Measurements from ENCODE around the gene RPIA. TPM values are rescaled to one million over a fixed set of nuclear protein-coding genes. Genes with fewer than 3 reads are reported as not detected.
"Not testable (repeated sequence)": the region's sequence is repeated elsewhere in the genome, so short reads cannot be mapped to it uniquely, and the experiment has no call there.

Gene RPIA
- total and polyA plus RNA-seq, 4 donors: 16.8 to 25.3 (median 18.4) TPM

DNA sequence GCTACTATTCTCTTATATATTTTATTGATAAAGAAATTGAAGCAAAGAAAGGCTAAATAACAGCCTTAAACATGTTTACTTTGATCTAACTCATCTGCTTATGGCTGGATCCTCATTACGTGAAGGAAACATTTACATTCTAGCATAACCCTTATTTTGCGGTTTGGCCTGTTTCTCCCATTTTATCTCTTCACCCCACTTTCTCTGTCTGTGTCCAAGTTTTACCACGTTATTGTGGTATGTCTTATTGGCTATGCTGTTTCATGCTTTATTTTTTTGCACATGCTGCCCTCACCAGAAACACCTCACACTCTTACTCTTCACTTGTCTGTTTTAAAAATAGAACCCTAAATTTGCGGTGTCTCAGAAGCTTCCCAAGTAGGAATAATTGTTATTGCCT lies 78.5 kb downstream of the RPIA start:
- ATAC-seq (ENCODE audit: insufficient read depth, low FRiP score) (no peak), DNase-seq (no peak)
- no peak overlapping the region for H3K9ac ChIP-seq (ENCODE audit: insufficient read depth in 1 of 2, low read length in 2 of 2)
- peaks cover 0 to 9% (median under 1%) of the 10 kb centered on the region in 5 donors for H3K4me1 ChIP-seq (ENCODE audit: control insufficient read depth in 5 of 5, insufficient read depth in 5 of 5, low read length in 5 of 5)
- 77% methylated on average over 4 of the region's 4 CpGs for WGBS, 2 donors
- H3K36me3 ChIP-seq (ENCODE audit: control insufficient read depth in 4 of 4, insufficient read depth in 4 of 4, low read length in 4 of 4): no peaks in the 10 kb centered on the region
- TF ChIP-seq, protein P1, sequence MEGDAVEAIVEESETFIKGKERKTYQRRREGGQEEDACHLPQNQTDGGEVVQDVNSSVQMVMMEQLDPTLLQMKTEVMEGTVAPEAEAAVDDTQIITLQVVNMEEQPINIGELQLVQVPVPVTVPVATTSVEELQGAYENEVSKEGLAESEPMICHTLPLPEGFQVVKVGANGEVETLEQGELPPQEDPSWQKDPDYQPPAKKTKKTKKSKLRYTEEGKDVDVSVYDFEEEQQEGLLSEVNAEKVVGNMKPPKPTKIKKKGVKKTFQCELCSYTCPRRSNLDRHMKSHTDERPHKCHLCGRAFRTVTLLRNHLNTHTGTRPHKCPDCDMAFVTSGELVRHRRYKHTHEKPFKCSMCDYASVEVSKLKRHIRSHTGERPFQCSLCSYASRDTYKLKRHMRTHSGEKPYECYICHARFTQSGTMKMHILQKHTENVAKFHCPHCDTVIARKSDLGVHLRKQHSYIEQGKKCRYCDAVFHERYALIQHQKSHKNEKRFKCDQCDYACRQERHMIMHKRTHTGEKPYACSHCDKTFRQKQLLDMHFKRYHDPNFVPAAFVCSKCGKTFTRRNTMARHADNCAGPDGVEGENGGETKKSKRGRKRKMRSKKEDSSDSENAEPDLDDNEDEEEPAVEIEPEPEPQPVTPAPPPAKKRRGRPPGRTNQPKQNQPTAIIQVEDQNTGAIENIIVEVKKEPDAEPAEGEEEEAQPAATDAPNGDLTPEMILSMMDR (IDR thresholded peaks at IDR 0.05; ENCODE audit: control extremely low read depth, extremely low read depth): no peak
- H3K27me3 ChIP-seq (ENCODE audit: control insufficient read depth in 3 of 3, insufficient read depth in 3 of 3, low read length in 2 of 3): peaks cover 0 to 5% (median 0%) of the 10 kb centered on the region in 3 donors
- no peak overlapping the region for H3K27ac ChIP-seq (ENCODE audit: low read depth in 1 of 2, low read length in 1 of 2)
- peaks cover 0 to 6% (median 1%) of the 10 kb centered on the region in 4 donors for H3K9me3 ChIP-seq (ENCODE audit: control insufficient read depth in 4 of 4, insufficient read depth in 3 of 4, low read length in 3 of 4)
- H3K4me3 ChIP-seq: no peak overlapping the region

DNA sequence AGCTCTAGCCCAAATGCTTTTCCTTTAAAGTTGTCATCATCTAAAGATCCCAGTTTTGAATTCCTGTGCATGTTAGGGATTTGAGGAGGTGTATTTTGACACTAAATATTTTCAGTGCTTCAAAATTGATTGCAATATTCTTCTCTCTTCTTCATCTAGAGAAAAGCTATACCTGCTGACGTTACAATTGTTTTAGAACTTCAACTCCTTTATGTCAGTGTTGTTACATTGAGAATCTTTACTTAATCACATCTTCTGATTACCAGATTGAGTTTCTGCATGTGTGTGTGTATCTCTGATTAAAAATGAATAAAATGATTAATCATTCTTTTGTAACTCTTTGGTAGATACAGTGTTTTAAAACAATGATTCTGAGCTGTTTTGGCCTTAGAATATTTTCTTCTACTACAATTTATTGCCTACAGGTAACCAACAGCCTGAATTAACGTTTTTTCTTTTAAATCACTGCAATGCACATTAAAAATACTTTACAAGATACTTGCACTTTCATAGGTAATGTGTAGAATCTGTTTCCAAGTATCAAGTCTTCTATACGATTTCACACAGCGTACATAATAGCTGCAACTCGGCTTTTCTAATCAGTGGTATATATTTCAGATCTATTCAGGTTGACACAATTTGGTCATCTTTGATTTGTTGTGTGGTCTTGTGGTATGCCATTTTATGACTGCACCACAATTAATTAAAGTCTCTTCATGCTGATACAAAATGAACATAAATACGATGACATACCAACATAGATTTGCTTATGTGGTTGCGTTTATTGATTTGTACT lies 82.0 kb downstream of the RPIA start:
- H3K9ac ChIP-seq (ENCODE audit: insufficient read depth in 1 of 2, low read length in 2 of 2); H3K4me1 ChIP-seq (ENCODE audit: control insufficient read depth in 5 of 5, insufficient read depth in 5 of 5, low read length in 5 of 5); H3K4me3 ChIP-seq; H3K27me3 ChIP-seq (ENCODE audit: control insufficient read depth in 3 of 3, insufficient read depth in 3 of 3, low read length in 2 of 3); H3K27ac ChIP-seq (ENCODE audit: low read depth in 1 of 2, low read length in 1 of 2); ATAC-seq (ENCODE audit: insufficient read depth, low FRiP score); DNase-seq; H3K36me3 ChIP-seq (ENCODE audit: control insufficient read depth in 4 of 4, insufficient read depth in 4 of 4, low read length in 4 of 4); H3K9me3 ChIP-seq (ENCODE audit: control insufficient read depth in 4 of 4, insufficient read depth in 3 of 4, low read length in 3 of 4): not testable (repeated sequence)
- 63 to 66% methylated on average over 7 of the region's 7 CpGs for WGBS, 2 donors

DNA sequence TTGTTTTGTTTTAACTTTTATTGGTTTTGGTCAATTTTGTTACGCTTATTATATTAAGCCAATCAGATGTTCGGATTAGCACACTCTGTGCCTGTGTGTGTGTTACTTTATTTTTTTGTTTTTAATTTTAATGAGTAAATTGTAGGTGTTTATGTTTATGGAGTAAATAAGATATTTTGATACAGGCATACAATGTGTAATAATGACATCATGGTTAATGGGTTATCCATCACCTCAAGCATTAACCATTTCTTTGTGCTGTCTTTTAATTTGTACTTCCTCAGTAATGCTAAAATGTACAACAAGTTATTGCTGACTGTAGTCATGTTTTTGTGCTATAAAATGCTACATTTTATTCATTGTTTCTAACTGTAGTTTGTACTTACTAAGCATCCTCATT lies 97.7 kb downstream of the RPIA start:
- not testable (repeated sequence) for H3K9me3 ChIP-seq (ENCODE audit: control insufficient read depth in 4 of 4, insufficient read depth in 3 of 4, low read length in 3 of 4); H3K4me3 ChIP-seq; DNase-seq; H3K9ac ChIP-seq (ENCODE audit: insufficient read depth in 1 of 2, low read length in 2 of 2); H3K27me3 ChIP-seq (ENCODE audit: control insufficient read depth in 3 of 3, insufficient read depth in 3 of 3, low read length in 2 of 3); ATAC-seq (ENCODE audit: insufficient read depth, low FRiP score); H3K4me1 ChIP-seq (ENCODE audit: control insufficient read depth in 5 of 5, insufficient read depth in 5 of 5, low read length in 5 of 5); H3K27ac ChIP-seq (ENCODE audit: low read depth in 1 of 2, low read length in 1 of 2); H3K36me3 ChIP-seq (ENCODE audit: control insufficient read depth in 4 of 4, insufficient read depth in 4 of 4, low read length in 4 of 4)
- 98% methylated on average over 2 of the region's 2 CpGs for WGBS, 2 donors

DNA sequence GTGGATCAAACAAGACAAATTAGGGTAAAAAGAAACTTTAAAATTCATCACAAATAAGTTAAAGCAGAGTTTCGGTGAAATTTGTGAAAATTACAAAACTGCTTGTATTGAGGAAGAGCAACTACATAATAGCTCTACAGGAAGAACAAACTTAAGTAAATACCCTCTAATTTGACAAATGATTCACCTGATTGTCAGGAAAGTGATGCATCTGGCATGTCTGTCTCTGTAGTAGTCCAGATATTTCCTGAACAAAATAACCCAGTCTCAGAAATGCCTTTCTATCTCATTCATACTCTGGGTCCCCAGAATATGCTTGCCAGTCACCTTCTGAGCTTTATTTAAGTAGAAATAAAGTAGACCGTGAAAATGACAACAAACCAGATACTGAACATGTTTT lies 104.5 kb downstream of the RPIA start:
- not testable (repeated sequence) for H3K4me1 ChIP-seq (ENCODE audit: control insufficient read depth in 5 of 5, insufficient read depth in 5 of 5, low read length in 5 of 5); H3K27ac ChIP-seq (ENCODE audit: low read depth in 1 of 2, low read length in 1 of 2); H3K36me3 ChIP-seq (ENCODE audit: control insufficient read depth in 4 of 4, insufficient read depth in 4 of 4, low read length in 4 of 4); H3K9me3 ChIP-seq (ENCODE audit: control insufficient read depth in 4 of 4, insufficient read depth in 3 of 4, low read length in 3 of 4); DNase-seq; ATAC-seq (ENCODE audit: insufficient read depth, low FRiP score); H3K4me3 ChIP-seq; H3K27me3 ChIP-seq (ENCODE audit: control insufficient read depth in 3 of 3, insufficient read depth in 3 of 3, low read length in 2 of 3); H3K9ac ChIP-seq (ENCODE audit: insufficient read depth in 1 of 2, low read length in 2 of 2)
- WGBS, 2 donors: 80 to 85% methylated on average over 2 of the region's 2 CpGs

DNA sequence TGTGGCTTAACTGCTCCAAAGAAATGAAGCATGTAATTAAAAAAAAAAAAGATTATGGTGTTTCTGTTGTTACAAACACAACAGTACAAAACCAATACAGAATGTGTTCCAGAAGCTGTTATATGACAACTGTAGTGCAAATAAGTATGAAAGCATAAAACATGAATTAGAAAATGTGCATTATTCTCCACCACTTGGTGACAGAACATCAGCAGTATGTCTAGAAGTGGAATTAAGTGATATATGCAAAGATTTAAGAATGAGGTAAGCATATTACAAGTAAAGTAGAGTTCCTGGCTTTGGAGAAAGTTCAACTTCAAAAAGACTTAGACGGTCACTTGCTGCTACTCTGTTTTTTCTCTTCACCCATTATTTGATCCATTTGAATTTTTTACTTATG lies 105.0 kb downstream of the RPIA start:
- not testable (repeated sequence) for H3K27me3 ChIP-seq (ENCODE audit: control insufficient read depth in 3 of 3, insufficient read depth in 3 of 3, low read length in 2 of 3); H3K9me3 ChIP-seq (ENCODE audit: control insufficient read depth in 4 of 4, insufficient read depth in 3 of 4, low read length in 3 of 4); ATAC-seq (ENCODE audit: insufficient read depth, low FRiP score); H3K4me3 ChIP-seq; DNase-seq; H3K36me3 ChIP-seq (ENCODE audit: control insufficient read depth in 4 of 4, insufficient read depth in 4 of 4, low read length in 4 of 4); H3K27ac ChIP-seq (ENCODE audit: low read depth in 1 of 2, low read length in 1 of 2); H3K4me1 ChIP-seq (ENCODE audit: control insufficient read depth in 5 of 5, insufficient read depth in 5 of 5, low read length in 5 of 5); H3K9ac ChIP-seq (ENCODE audit: insufficient read depth in 1 of 2, low read length in 2 of 2)
- 83 to 97% methylated on average over 1 of the region's 1 CpG for WGBS, 2 donors

DNA sequence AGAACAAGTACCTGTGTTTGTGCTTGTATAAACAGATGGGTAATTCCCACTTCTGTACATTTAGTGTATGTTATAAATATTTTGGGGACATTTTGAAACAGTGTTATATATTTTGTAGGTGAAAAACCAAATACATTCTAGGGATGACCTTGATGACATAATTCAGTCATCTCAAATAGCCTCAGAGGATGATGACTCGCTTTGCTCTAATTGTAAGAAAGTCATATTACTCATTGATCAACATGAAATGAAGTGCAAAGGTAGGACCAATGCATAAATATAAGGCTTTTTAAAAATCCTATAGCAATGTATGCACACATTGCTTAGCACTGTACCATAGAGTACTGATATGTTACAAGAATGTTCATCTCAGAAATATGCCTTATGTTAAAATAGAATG lies 105.7 kb downstream of the RPIA start:
- DNase-seq; H3K27me3 ChIP-seq (ENCODE audit: control insufficient read depth in 3 of 3, insufficient read depth in 3 of 3, low read length in 2 of 3); H3K27ac ChIP-seq (ENCODE audit: low read depth in 1 of 2, low read length in 1 of 2); H3K4me3 ChIP-seq; H3K9ac ChIP-seq (ENCODE audit: insufficient read depth in 1 of 2, low read length in 2 of 2); H3K4me1 ChIP-seq (ENCODE audit: control insufficient read depth in 5 of 5, insufficient read depth in 5 of 5, low read length in 5 of 5); H3K9me3 ChIP-seq (ENCODE audit: control insufficient read depth in 4 of 4, insufficient read depth in 3 of 4, low read length in 3 of 4); ATAC-seq (ENCODE audit: insufficient read depth, low FRiP score); H3K36me3 ChIP-seq (ENCODE audit: control insufficient read depth in 4 of 4, insufficient read depth in 4 of 4, low read length in 4 of 4): not testable (repeated sequence)
- WGBS, 2 donors: 81 to 93% methylated on average over 1 of the region's 1 CpG
